ENCODE measurements around the gene RHOBTB3. TPM values are rescaled to one million over a fixed set of nuclear protein-coding genes. Genes with fewer than 3 reads are reported as not detected.

Gene RHOBTB3
- total and polyA plus RNA-seq, 10 of the 15 experiments (the other 5 are each of a cell fraction or from before 2014, with no cell fraction given) = 3.6 to 42.8 (median 8.4) TPM

GRCh38 chr5:95783661-95784060 is 52.5 kb downstream of the RHOBTB3 start:
- no peaks in the 10 kb centered on the region for H3K27me3 ChIP-seq (replicated peaks in 1 of 2; ENCODE audit: control insufficient read depth in 2 of 2, insufficient read depth in 2 of 2, low read length in 1 of 2)
- H3K36me3 ChIP-seq (ENCODE audit: control insufficient read depth in 2 of 2, insufficient read depth in 2 of 2, low read length in 1 of 2) = no peaks in the 10 kb centered on the region
- ChIA-PET POLR2A (interaction anchor here (1.5 kb wide), 1 partner anchor 37 kb away, joined by 4 read pairs; no protein-coding TSS in a partner anchor), RAD21 (ENCODE audit: unreplicated experiment) (interaction anchor here (0.6 to 5.7 kb wide), 6 partner anchors 12 to 140 kb away, joined by 3 to 209 read pairs (median 4); partner anchors contain the start of gene RFESD), SMC1A (ENCODE audit: uncharacterized antibody, unreplicated experiment) (interaction anchor here (0.6 to 19.5 kb wide), 8 partner anchors 12 to 141 kb away, joined by 3 to 622 read pairs (median 16); partner anchors contain the start of gene GLRX), CTCF (interaction anchor here (0.8 to 18.7 kb wide), 6 partner anchors 25 to 139 kb away, joined by 4 to 653 read pairs (median 79); partner anchors contain the start of gene GLRX)
- FAIRE-seq (no peak), ATAC-seq (no peak), DNase-seq (ENCODE audit: low read depth, low spot score) (no peak)
- no peak overlapping the region for H2AFZ ChIP-seq (ENCODE audit: control insufficient read depth, low read depth, low read length)
- H3K9ac ChIP-seq (ENCODE audit: control insufficient read depth, insufficient read depth, low read length) = no peak overlapping the region
- no peaks in the 10 kb centered on the region for H3K4me1 ChIP-seq (ENCODE audit: control insufficient read depth, insufficient read depth, low read length)
- in situ Hi-C loops (cut with MboI) = no loop called here
- H3K27ac ChIP-seq (ENCODE audit: control insufficient read depth, insufficient read depth) = no peak overlapping the region
- TF ChIP-seq NRF1 (conservative IDR thresholded peaks at IDR 0.05; ENCODE audit: low read depth, low read length) (no peak), HDAC6 (IDR thresholded peaks at IDR 0.05; ENCODE audit: unreplicated experiment) (no peak), BCL3 (IDR thresholded peaks at IDR 0.05; ENCODE audit: borderline replicate concordance, insufficient read depth, low read depth, low read length, poor library complexity, severe bottlenecking) (no peak), SIN3A (IDR thresholded peaks at IDR 0.05; ENCODE audit: low read depth, low read length) (no peak)
- TF ChIP-seq, protein P1, sequence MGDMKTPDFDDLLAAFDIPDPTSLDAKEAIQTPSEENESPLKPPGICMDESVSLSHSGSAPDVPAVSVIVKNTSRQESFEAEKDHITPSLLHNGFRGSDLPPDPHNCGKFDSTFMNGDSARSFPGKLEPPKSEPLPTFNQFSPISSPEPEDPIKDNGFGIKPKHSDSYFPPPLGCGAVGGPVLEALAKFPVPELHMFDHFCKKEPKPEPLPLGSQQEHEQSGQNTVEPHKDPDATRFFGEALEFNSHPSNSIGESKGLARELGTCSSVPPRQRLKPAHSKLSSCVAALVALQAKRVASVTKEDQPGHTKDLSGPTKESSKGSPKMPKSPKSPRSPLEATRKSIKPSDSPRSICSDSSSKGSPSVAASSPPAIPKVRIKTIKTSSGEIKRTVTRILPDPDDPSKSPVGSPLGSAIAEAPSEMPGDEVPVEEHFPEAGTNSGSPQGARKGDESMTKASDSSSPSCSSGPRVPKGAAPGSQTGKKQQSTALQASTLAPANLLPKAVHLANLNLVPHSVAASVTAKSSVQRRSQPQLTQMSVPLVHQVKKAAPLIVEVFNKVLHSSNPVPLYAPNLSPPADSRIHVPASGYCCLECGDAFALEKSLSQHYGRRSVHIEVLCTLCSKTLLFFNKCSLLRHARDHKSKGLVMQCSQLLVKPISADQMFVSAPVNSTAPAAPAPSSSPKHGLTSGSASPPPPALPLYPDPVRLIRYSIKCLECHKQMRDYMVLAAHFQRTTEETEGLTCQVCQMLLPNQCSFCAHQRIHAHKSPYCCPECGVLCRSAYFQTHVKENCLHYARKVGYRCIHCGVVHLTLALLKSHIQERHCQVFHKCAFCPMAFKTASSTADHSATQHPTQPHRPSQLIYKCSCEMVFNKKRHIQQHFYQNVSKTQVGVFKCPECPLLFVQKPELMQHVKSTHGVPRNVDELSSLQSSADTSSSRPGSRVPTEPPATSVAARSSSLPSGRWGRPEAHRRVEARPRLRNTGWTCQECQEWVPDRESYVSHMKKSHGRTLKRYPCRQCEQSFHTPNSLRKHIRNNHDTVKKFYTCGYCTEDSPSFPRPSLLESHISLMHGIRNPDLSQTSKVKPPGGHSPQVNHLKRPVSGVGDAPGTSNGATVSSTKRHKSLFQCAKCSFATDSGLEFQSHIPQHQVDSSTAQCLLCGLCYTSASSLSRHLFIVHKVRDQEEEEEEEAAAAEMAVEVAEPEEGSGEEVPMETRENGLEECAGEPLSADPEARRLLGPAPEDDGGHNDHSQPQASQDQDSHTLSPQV (IDR thresholded peaks at IDR 0.05) = no peak
- no peaks in the 10 kb centered on the region for H4K20me1 ChIP-seq (ENCODE audit: control insufficient read depth, insufficient read depth)
- no peak overlapping the region for H3K4me2 ChIP-seq (ENCODE audit: control insufficient read depth, insufficient read depth)
- intact Hi-C loops (cut with micrococcal nuclease; ENCODE audit: unreplicated experiment) = no loop called here
- no peaks in the 10 kb centered on the region for H3K9me3 ChIP-seq (replicated peaks; ENCODE audit: control insufficient read depth, insufficient read depth, low read length)
- H3K79me2 ChIP-seq (ENCODE audit: control insufficient read depth, insufficient read depth, low read length) = no peaks in the 10 kb centered on the region
- no TSS peak for BruUV-seq (replicated peaks)
- WGBS (ENCODE audit: insufficient coverage, insufficient replicate concordance, low lambda C conversion rate, missing lambda C conversion rate) = 97% methylated on average over 3 of the region's 3 CpGs
- no peak overlapping the region for H3K4me3 ChIP-seq
